Keratinocyte (primary cell): ENCODE data around the gene EDA. TPM values are rescaled to one million over a fixed set of nuclear protein-coding genes. Genes with fewer than 3 reads are reported as not detected.

Source experiments
- DNase-seq: peaks from one replicate; pipeline ENCODE4 v3.0.0-alpha.2; 2011; ENCODE audit warnings: low read depth, missing footprints, low spot score
- FAIRE-seq: peaks from 2 replicates; lab custom pipeline; 2011; peaks lifted over from hg19 to GRCh38; lab: Jason Lieb, UNC
- H2AFZ ChIP-seq: 2 replicates; pipeline ENCODE4 v1.6.0; 2012; ENCODE audit warnings: low read length, control low read depth, inconsistent platforms; ENCODE audit not compliant: control insufficient read depth
- H3K27ac ChIP-seq: 2 replicates; pipeline ENCODE4 v1.5.1; 2011; ENCODE audit warnings: low read length; ENCODE audit not compliant: control insufficient read depth, insufficient read depth
- H3K27me3 ChIP-seq: 3 replicates; pipeline ENCODE4 v1.6.0; 2011; ENCODE audit warnings: low read length; ENCODE audit not compliant: control insufficient read depth, insufficient read depth; ENCODE audit errors: extremely low read depth
- H3K36me3 ChIP-seq, 2 experiments: 2 replicates in 1 of 2; 3 replicates in 1 of 2; pipeline ENCODE4 v1.5.1; 2011; ENCODE audit warnings: low read length in 2 of 2, mild to moderate bottlenecking in 1 of 2; ENCODE audit not compliant: control insufficient read depth in 2 of 2, insufficient read depth in 2 of 2; ENCODE audit errors: extremely low read depth in 1 of 2
- H3K4me1 ChIP-seq: 3 replicates; pipeline ENCODE4 v1.5.1; 2011; ENCODE audit warnings: low read length; ENCODE audit not compliant: control insufficient read depth, insufficient read depth; ENCODE audit errors: extremely low read depth
- H3K4me2 ChIP-seq: 3 replicates; pipeline ENCODE4 v1.6.0; 2011; ENCODE audit warnings: low read depth, low read length; ENCODE audit not compliant: control insufficient read depth, insufficient read depth; ENCODE audit errors: extremely low read depth
- H3K4me3 ChIP-seq, 3 experiments: fragments of 200-600 bp in 1 of 3; sonication (generic) in 1 of 3; 2 replicates in 2 of 3; 3 replicates in 1 of 3; pipeline ENCODE4 v1.5.1; 2011 to 2016; ENCODE audit warnings: low read length in 3 of 3, mild to moderate bottlenecking in 3 of 3, control low read depth in 2 of 3, inconsistent platforms in 1 of 3, low read depth in 1 of 3, mixed read lengths in 1 of 3, mixed run types in 1 of 3, moderate library complexity in 1 of 3; ENCODE audit not compliant: control insufficient read depth in 2 of 3, insufficient read depth in 2 of 3; ENCODE audit errors: extremely low read depth in 1 of 3
- H3K79me2 ChIP-seq: 2 replicates; pipeline ENCODE4 v1.6.0; 2012; ENCODE audit warnings: low read length; ENCODE audit not compliant: control insufficient read depth, insufficient read depth
- H3K9ac ChIP-seq: 3 replicates; pipeline ENCODE4 v1.6.0; 2011; ENCODE audit warnings: low read length; ENCODE audit not compliant: control insufficient read depth, insufficient read depth; ENCODE audit errors: extremely low read depth
- H3K9me1 ChIP-seq: 3 replicates; pipeline ENCODE4 v1.6.0; 2011; ENCODE audit warnings: low read length; ENCODE audit not compliant: control insufficient read depth, insufficient read depth; ENCODE audit errors: extremely low read depth
- H3K9me3 ChIP-seq: 2 replicates; pipeline ENCODE4 v1.5.1; 2012; ENCODE audit warnings: low read depth, low read length; ENCODE audit not compliant: control insufficient read depth
- H4K20me1 ChIP-seq: 3 replicates; pipeline ENCODE4 v1.6.0; 2011; ENCODE audit warnings: low read length; ENCODE audit not compliant: control insufficient read depth, insufficient read depth; ENCODE audit errors: extremely low read depth
- EZH2 ChIP-seq: IDR thresholded peaks from one replicate; pipeline ENCODE4 v1.6.1; 2012; ENCODE audit warnings: inconsistent platforms, mild to moderate bottlenecking, low read length, moderate library complexity
- dilution Hi-C: fragments of 300-500 bp; cut with MboI; formaldehyde crosslinking; loops from one replicate; pipeline ENCODE4 v1.7.0; 2020; ENCODE audit warnings: low sequenced_read_pairs; ENCODE audit not compliant: extremely low pct_ligation_motif_present
- polyA plus RNA-seq, 5 experiments: library from polyadenylated mRNA; depleted of rRNA in 3 of 5; stranded (reverse) in 3 of 5; stranded (forward) in 1 of 5; unstranded in 1 of 5; fragments of >200 nt; gene quantifications; 1 replicate in 1 of 5; 2 replicates in 3 of 5; 3 replicates in 1 of 5; pipeline versions ENCODE4 v1.2.1 to v1.2.3, GENCODE V29; 2011 to 2012; ENCODE audit warnings: missing spikeins in 2 of 5, low read depth in 1 of 5, low replicate concordance in 1 of 5
- TF ChIP-seq, protein P1 (sequence below), 3 experiments: IDR thresholded peaks in 1 of 3; conservative IDR thresholded peaks in 1 of 3; optimal IDR thresholded peaks in 1 of 3; 2 replicates in 2 of 3; 3 replicates in 1 of 3; pipeline versions ENCODE3 to v1.5.1; 2011; ENCODE audit warnings: low read length in 3 of 3, mild to moderate bottlenecking in 3 of 3, moderate library complexity in 2 of 3, control low read depth in 1 of 3, inconsistent platforms in 1 of 3; ENCODE audit not compliant: insufficient read depth in 2 of 3; ENCODE audit errors: extremely low read depth in 1 of 3

EDA gene
- polyA plus RNA-seq, 1 donor (not counting 4 experiments of a cell fraction or from before 2014, with no cell fraction given) = 0.75 TPM

DNA sequence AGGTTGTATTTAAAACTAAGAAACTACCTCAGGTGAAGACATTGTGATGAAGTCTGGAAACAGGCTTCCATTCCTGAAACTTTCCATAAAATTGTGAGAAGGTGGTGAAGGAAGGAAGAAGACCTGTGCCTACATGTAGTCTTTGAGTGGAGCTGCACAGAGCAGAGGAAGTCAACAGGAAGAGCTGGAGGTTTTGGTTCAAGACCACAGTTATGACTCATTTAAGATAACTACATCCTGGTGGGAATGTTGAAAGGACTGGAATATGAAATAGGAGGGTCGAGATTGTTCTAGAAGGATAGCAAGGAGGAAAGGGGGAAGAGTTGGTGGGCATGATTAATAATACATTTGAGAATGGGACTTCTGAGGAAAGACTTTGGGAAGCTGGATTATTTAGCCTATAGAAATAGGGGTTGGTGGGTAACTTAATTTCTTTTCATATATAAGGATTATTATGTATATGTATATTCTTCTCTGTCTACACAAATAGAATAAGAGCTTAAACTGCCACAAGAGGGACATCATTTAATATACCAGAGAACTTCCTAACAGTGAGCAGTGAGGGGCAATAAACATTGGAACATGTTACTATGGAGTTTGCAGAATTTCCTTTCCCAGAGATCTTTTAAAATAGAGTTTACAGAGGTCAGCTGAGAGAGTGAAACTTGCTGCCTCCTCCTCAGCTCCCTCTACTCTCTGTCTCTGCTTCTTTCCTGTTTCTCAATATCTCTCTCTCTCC is 410.4 kb downstream of the EDA start:
- Histone ChIP-seq H3K4me1 (peaks cover 20% of the 10 kb centered on the region), H4K20me1 (no peaks in the 10 kb centered on the region), H3K4me3 (no peak overlapping the region), H2AFZ (no peak overlapping the region), H3K9me3 (no peaks in the 10 kb centered on the region), H3K9me1 (no peaks in the 10 kb centered on the region), H3K36me3 (no peaks in the 10 kb centered on the region), H3K4me2 (peak overlapping the region; percentile 55), H3K27ac (no peak overlapping the region), H3K79me2 (no peaks in the 10 kb centered on the region), H3K27me3 (no peaks in the 10 kb centered on the region), H3K9ac (no peak overlapping the region)
- no peak for TF ChIP-seq EZH2
- TF ChIP-seq, protein P1, sequence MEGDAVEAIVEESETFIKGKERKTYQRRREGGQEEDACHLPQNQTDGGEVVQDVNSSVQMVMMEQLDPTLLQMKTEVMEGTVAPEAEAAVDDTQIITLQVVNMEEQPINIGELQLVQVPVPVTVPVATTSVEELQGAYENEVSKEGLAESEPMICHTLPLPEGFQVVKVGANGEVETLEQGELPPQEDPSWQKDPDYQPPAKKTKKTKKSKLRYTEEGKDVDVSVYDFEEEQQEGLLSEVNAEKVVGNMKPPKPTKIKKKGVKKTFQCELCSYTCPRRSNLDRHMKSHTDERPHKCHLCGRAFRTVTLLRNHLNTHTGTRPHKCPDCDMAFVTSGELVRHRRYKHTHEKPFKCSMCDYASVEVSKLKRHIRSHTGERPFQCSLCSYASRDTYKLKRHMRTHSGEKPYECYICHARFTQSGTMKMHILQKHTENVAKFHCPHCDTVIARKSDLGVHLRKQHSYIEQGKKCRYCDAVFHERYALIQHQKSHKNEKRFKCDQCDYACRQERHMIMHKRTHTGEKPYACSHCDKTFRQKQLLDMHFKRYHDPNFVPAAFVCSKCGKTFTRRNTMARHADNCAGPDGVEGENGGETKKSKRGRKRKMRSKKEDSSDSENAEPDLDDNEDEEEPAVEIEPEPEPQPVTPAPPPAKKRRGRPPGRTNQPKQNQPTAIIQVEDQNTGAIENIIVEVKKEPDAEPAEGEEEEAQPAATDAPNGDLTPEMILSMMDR (optimal IDR thresholded peaks at IDR 0.05 in 1 of 3, IDR thresholded peaks at IDR 0.05 in 1 of 3, conservative IDR thresholded peaks at IDR 0.05 in 1 of 3; ENCODE audit: extremely low read depth in 1 of 3, insufficient read depth in 2 of 3, low read length in 3 of 3) = no peak
- DNase-seq (no peak), FAIRE-seq (peak; percentile 34)
- dilution Hi-C loops = no loop called here

DNA sequence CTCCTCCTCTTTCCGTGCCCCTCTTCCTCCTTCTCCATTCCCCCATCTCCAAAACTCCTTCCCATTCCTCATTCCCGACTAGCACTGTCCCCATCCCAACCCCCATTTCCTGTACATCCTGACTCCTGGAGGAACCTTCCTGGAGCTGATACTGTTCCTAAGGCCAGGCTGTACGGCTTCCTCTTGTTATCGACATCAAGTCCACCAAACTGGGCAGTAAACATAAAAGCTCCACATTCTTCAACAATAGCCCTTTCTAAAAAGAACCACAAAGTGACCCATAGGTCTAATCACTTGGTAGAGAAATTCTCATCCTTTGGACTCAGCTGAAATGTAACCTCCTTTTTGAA is 410.9 kb downstream of the EDA start:
- H3K9me1 ChIP-seq = no peaks in the 10 kb centered on the region
- no peaks in the 10 kb centered on the region for H3K27me3 ChIP-seq
- H3K4me3 ChIP-seq = no peak overlapping the region
- H2AFZ ChIP-seq = no peak overlapping the region
- peaks cover 20% of the 10 kb centered on the region for H3K4me1 ChIP-seq
- H3K9me3 ChIP-seq = no peaks in the 10 kb centered on the region
- FAIRE-seq = no peak
- no peaks in the 10 kb centered on the region for H3K79me2 ChIP-seq
- no peaks in the 10 kb centered on the region for H4K20me1 ChIP-seq
- no peak overlapping the region for H3K4me2 ChIP-seq
- no peak overlapping the region for H3K9ac ChIP-seq
- H3K27ac ChIP-seq = no peak overlapping the region
- dilution Hi-C loops = no loop called here
- DNase-seq = no peak
- H3K36me3 ChIP-seq = no peaks in the 10 kb centered on the region
- TF ChIP-seq EZH2 = no peak
- TF ChIP-seq, protein P1 (optimal IDR thresholded peaks at IDR 0.05 in 1 of 3, IDR thresholded peaks at IDR 0.05 in 1 of 3, conservative IDR thresholded peaks at IDR 0.05 in 1 of 3; ENCODE audit: extremely low read depth in 1 of 3, insufficient read depth in 2 of 3, low read length in 3 of 3) = no peak
